Tibial nerve (tissue), 4 donors: ENCODE results near the gene CREBL2. TPM values are rescaled to one million over a fixed set of nuclear protein-coding genes. Genes with fewer than 3 reads are reported as not detected.
"Not testable (repeated sequence)": the region's sequence is repeated elsewhere in the genome, so short reads cannot be mapped to it uniquely, and the experiment has no call there.

Source experiments
- DNase-seq, 2 donors: peaks; one replicate each; pipeline ENCODE4 v3.0.0-alpha.2; 2019; ENCODE audit warnings: low spot score in 2 of 2
- H3K27ac ChIP-seq, 4 donors: fragments of 200-600 bp; sonication (generic) in 3 of 4; one replicate each; pipeline ENCODE4 v1.5.1; 2017 to 2019; ENCODE audit warnings: mild to moderate bottlenecking in 1 of 4
- H3K27me3 ChIP-seq, 2 donors: fragments of 200-600 bp; sonication (generic) in 1 of 2; one replicate each; pipeline versions ENCODE4 v1.5.1 to v1.6.0; 2017 to 2019
- H3K36me3 ChIP-seq, 3 donors: fragments of 200-600 bp; sonication (generic); one replicate each; pipeline ENCODE4 v1.5.1; 2018 to 2019
- H3K4me1 ChIP-seq, 4 donors: fragments of 200-600 bp; sonication (generic) in 3 of 4; one replicate each; pipeline ENCODE4 v1.5.1; 2017 to 2019
- H3K4me3 ChIP-seq, 4 donors: fragments of 200-600 bp; sonication (generic) in 3 of 4; one replicate each; pipeline ENCODE4 v1.5.1; 2017 to 2019; ENCODE audit warnings: mild to moderate bottlenecking in 1 of 4, moderate library complexity in 1 of 4
- H3K9me3 ChIP-seq, 4 donors: fragments of 200-600 bp; sonication (generic) in 3 of 4; one replicate each; pipeline ENCODE4 v1.5.1; 2017 to 2019
- CTCF ChIP-seq, 5 experiments: fragments of 200-600 bp in 3 of 5; fragments of 450-650 bp in 2 of 5; sonication (generic) in 3 of 5; IDR thresholded peaks; one replicate each; pipeline ENCODE4 v1.5.1; 2016 to 2019; ENCODE audit warnings: antibody characterized with exemption in 5 of 5, mild to moderate bottlenecking in 3 of 5, moderate library complexity in 2 of 5
- EP300 ChIP-seq, 2 donors: sonication (generic); formaldehyde crosslinking; IDR thresholded peaks; one replicate each; pipeline ENCODE4 v1.6.1; 2017; ENCODE audit warnings: antibody characterized with exemption in 2 of 2, mild to moderate bottlenecking in 1 of 2
- POLR2A ChIP-seq, 2 donors: fragments of 450-650 bp; IDR thresholded peaks; one replicate each; pipeline ENCODE4 v1.6.1; 2017; ENCODE audit warnings: antibody characterized with exemption in 2 of 2, mild to moderate bottlenecking in 2 of 2, moderate library complexity in 2 of 2
- WGBS, 2 donors: methylation state at CpG; one replicate each; pipeline ENCODE4 v1.1.5; 2018; 5-methylcytosine and 5-hydroxymethylcytosine counted together
- total RNA-seq, 4 donors: library from RNA; depleted of rRNA; stranded (reverse); fragments of >200 nt; gene quantifications; one replicate each; pipeline ENCODE4 v1.1.0, GENCODE V29; 2016

CREBL2 gene
- total RNA-seq, 4 donors from 2014 or later, result 39.9 to 74.7 (median 52.9) TPM

DNA sequence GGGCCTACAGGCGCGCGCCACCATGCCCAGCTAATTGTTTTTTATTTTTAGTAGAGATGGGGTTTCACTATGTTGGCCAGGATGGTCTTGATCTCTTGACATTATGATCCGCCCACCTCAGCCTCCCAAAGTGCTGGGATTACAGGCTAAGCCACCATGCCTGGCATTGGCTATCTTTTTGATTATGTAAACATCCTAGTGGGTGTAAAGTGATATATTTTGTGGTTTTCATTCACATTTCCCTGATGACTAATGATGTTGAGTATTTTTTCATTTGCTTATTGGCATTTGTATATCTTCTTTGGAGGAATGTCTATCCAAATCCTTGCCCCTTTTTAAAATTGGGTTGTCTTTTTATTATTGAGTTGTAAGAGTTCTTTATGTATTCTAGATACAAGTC, 16.3 kb downstream of the CREBL2 start:
- 97 to 98% methylated on average over 4 of the region's 4 CpGs for WGBS, 2 donors
- Histone ChIP-seq H3K36me3 (peaks cover 0 to 16% (median 0%) of the 10 kb centered on the region in 3 donors), H3K4me1 (peaks cover 0 to 20% (median 6%) of the 10 kb centered on the region in 4 donors), H3K27ac (no peak overlapping the region), H3K9me3 (peaks cover 0 to 9% (median 0%) of the 10 kb centered on the region in 4 donors), H3K4me3 (no peak overlapping the region), H3K27me3 (no peaks in the 10 kb centered on the region)
- no peak for DNase-seq
- TF ChIP-seq EP300 (IDR thresholded peaks at IDR 0.05) (no peak), POLR2A (IDR thresholded peaks at IDR 0.05) (no peak), CTCF (IDR thresholded peaks at IDR 0.05) (no peak)

- H3K27me3 ChIP-seq, result no peaks in the 10 kb centered on the region
- peaks cover 0 to 20% (median 6%) of the 10 kb centered on the region in 4 donors for H3K4me1 ChIP-seq
- H3K27ac ChIP-seq, result no peak overlapping the region
- H3K9me3 ChIP-seq, result no peaks in the 10 kb centered on the region
- WGBS, 2 donors, result 77 to 82% methylated on average over 1 of the region's 1 CpG
- no peak for DNase-seq
- TF ChIP-seq EP300 (IDR thresholded peaks at IDR 0.05), result no peak
- no peak for TF ChIP-seq POLR2A (IDR thresholded peaks at IDR 0.05)
- TF ChIP-seq CTCF (IDR thresholded peaks at IDR 0.05), result no peak
- H3K36me3 ChIP-seq, result peaks cover 3 to 12% (median 4%) of the 10 kb centered on the region in 3 donors
- H3K4me3 ChIP-seq, result no peak overlapping the region
Measured at GRCh38 chr12:12630850-12631249, 19.2 kb downstream of the CREBL2 start.

DNA sequence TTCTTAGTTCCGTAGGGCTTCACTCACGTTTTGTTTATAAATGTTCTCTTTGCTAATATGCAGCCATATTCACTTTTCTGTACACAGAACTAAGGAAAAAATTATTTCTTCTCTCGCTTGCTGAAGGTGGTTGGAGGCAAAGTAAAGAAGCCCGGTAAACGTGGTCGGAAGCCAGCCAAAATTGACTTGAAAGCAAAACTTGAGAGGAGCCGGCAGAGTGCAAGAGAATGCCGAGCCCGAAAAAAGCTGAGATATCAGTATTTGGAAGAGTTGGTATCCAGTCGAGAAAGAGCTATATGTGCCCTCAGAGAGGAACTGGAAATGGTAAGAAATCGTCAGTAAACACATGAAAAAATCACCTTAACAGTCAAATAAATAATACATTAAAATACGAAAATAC, 24.0 kb downstream of the CREBL2 start:
- Histone ChIP-seq H3K9me3 (peaks cover 0 to 12% (median 0%) of the 10 kb centered on the region in 4 donors), H3K36me3 (peaks cover 6 to 60% (median 12%) of the 10 kb centered on the region in 3 donors), H3K4me1 (peaks cover 0 to 10% (median 3%) of the 10 kb centered on the region in 4 donors), H3K27me3 (no peaks in the 10 kb centered on the region), H3K27ac (no peak overlapping the region), H3K4me3 (no peak overlapping the region)
- no peak for DNase-seq
- TF ChIP-seq EP300 (IDR thresholded peaks at IDR 0.05) (no peak), CTCF (IDR thresholded peaks at IDR 0.05) (no peak), POLR2A (IDR thresholded peaks at IDR 0.05) (no peak)
- 93 to 96% methylated on average over 12 of the region's 12 CpGs for WGBS, 2 donors

- Histone ChIP-seq H3K9me3 (peaks cover 0 to 13% (median 0%) of the 10 kb centered on the region in 4 donors), H3K4me3 (no peak overlapping the region), H3K4me1 (peaks cover 0 to 1% (median 0%) of the 10 kb centered on the region in 4 donors), H3K27me3 (no peaks in the 10 kb centered on the region), H3K36me3 (peaks cover 6 to 67% (median 12%) of the 10 kb centered on the region in 3 donors), H3K27ac (no peak overlapping the region)
- no peak for DNase-seq
- TF ChIP-seq EP300 (IDR thresholded peaks at IDR 0.05) (no peak), CTCF (IDR thresholded peaks at IDR 0.05) (no peak), POLR2A (IDR thresholded peaks at IDR 0.05) (no peak)
- 91 to 100% methylated on average over 1 of the region's 1 CpG for WGBS, 2 donors
Measured at GRCh38 chr12:12636641-12637040, 25.0 kb downstream of the CREBL2 start.

- 94 to 97% methylated on average over 4 of the region's 4 CpGs for WGBS, 2 donors
- H3K9me3 ChIP-seq, result peaks cover 0 to 13% (median 0%) of the 10 kb centered on the region in 4 donors
- not testable (repeated sequence) for H3K4me1 ChIP-seq, H3K27me3 ChIP-seq, DNase-seq, H3K4me3 ChIP-seq, H3K27ac ChIP-seq
- peaks cover 11 to 89% (median 12%) of the 10 kb centered on the region in 3 donors for H3K36me3 ChIP-seq
Measured at GRCh38 chr12:12639995-12640394, 28.3 kb downstream of the CREBL2 start.

GRCh38 chr12:12641650-12642049, 30.0 kb downstream of the CREBL2 start:
- TF ChIP-seq POLR2A (IDR thresholded peaks at IDR 0.05), result no peak
- H3K4me3 ChIP-seq, result no peak overlapping the region
- no peaks in the 10 kb centered on the region for H3K4me1 ChIP-seq
- no peak for DNase-seq
- WGBS, 2 donors, result 94 to 98% methylated on average over 2 of the region's 2 CpGs
- H3K36me3 ChIP-seq, result peaks cover 5 to 82% (median 8%) of the 10 kb centered on the region in 3 donors
- H3K27ac ChIP-seq, result no peak overlapping the region
- peaks cover 0 to 13% (median 0%) of the 10 kb centered on the region in 4 donors for H3K9me3 ChIP-seq
- H3K27me3 ChIP-seq, result no peaks in the 10 kb centered on the region
